ENCODE results near the gene TMEM141.
"Not testable (repeated sequence)": the region's sequence is repeated elsewhere in the genome, so short reads cannot be mapped to it uniquely, and the experiment has no call there.

- not testable (repeated sequence) for TF ChIP-seq CTCF, POLR2A (IDR thresholded peaks at IDR 0.05)
Measured at GRCh38 chr9:136786983-136787382, 4.2 kb upstream of the TMEM141 start.

Measured in heart left ventricle (tissue), 13 donors.